GM23248 (cell line): ENCODE data around the gene KCNN1. TPM values are rescaled to one million over a fixed set of nuclear protein-coding genes. Genes with fewer than 3 reads are reported as not detected.
A peak's percentile ranks its signal among the peaks of the same experiment; 100 is the strongest.

Source experiments
- DNase-seq: peaks from one replicate; pipeline ENCODE4 v3.0.0-alpha.2; 2015
- H2AFZ ChIP-seq: fragments of 200-600 bp; sonication (generic); 2 replicates; pipeline ENCODE4 v1.6.1; 2016; ENCODE audit warnings: antibody characterized with exemption
- H3F3A ChIP-seq: fragments of 200-600 bp; sonication (generic); 2 replicates; pipeline ENCODE4 v1.6.1; 2016; ENCODE audit warnings: mild to moderate bottlenecking, antibody characterized with exemption, mixed run types; ENCODE audit not compliant: insufficient read depth
- H3K27ac ChIP-seq: fragments of 200-600 bp; sonication (generic); 2 replicates; pipeline ENCODE4 v1.5.1; 2016; ENCODE audit warnings: mild to moderate bottlenecking
- H3K27me3 ChIP-seq: fragments of 200-600 bp; sonication (generic); replicated peaks from 2 replicates; pipeline ENCODE4 v1.6.1; 2016; ENCODE audit warnings: mild to moderate bottlenecking; ENCODE audit not compliant: insufficient read depth
- H3K36me3 ChIP-seq: fragments of 200-600 bp; sonication (generic); 2 replicates; pipeline ENCODE4 v1.6.1; 2016; ENCODE audit warnings: low read depth, mild to moderate bottlenecking
- H3K4me1 ChIP-seq: fragments of 200-600 bp; sonication (generic); 2 replicates; pipeline ENCODE4 v1.6.1; 2016; ENCODE audit warnings: mild to moderate bottlenecking; ENCODE audit not compliant: insufficient read depth
- H3K4me2 ChIP-seq: fragments of 200-600 bp; sonication (generic); one replicate; pipeline ENCODE4 v1.6.1; 2016; ENCODE audit warnings: mild to moderate bottlenecking; ENCODE audit not compliant: unreplicated experiment
- H3K4me3 ChIP-seq: fragments of 200-600 bp; sonication (generic); 2 replicates; pipeline ENCODE4 v1.5.1; 2016; ENCODE audit warnings: mild to moderate bottlenecking
- H3K79me2 ChIP-seq: fragments of 200-600 bp; sonication (generic); 2 replicates; pipeline ENCODE4 v1.6.1; 2016; ENCODE audit warnings: mild to moderate bottlenecking; ENCODE audit not compliant: insufficient read depth
- H3K9ac ChIP-seq: fragments of 200-600 bp; sonication (generic); 2 replicates; pipeline ENCODE4 v1.6.1; 2016; ENCODE audit warnings: mild to moderate bottlenecking
- H3K9me2 ChIP-seq: fragments of 200-600 bp; sonication (generic); 2 replicates; pipeline ENCODE4 v1.6.1; 2016; ENCODE audit warnings: mixed run types, mild to moderate bottlenecking, moderate library complexity; ENCODE audit not compliant: insufficient read depth
- H3K9me3 ChIP-seq: fragments of 200-600 bp; sonication (generic); one replicate; pipeline ENCODE4 v1.6.1; 2017; ENCODE audit warnings: low read depth
- H4K20me1 ChIP-seq: fragments of 200-600 bp; sonication (generic); 2 replicates; pipeline ENCODE4 v1.6.0; 2016; ENCODE audit not compliant: insufficient read depth
- EZH2 ChIP-seq: fragments of 200-600 bp; sonication (generic); IDR thresholded peaks from 2 replicates; pipeline ENCODE4 v1.6.1; 2018; ENCODE audit warnings: antibody characterized with exemption, mild to moderate bottlenecking; ENCODE audit not compliant: insufficient read depth, poor library complexity, severe bottlenecking
- EZH2phosphoT487 ChIP-seq: fragments of 200-600 bp; sonication (generic); IDR thresholded peaks from 2 replicates; pipeline ENCODE4 v1.6.1; 2018; ENCODE audit warnings: antibody characterized with exemption, moderate library complexity, mild to moderate bottlenecking, low read depth; ENCODE audit not compliant: insufficient read depth
- WGBS, 2 experiments: methylation state at CpG; one replicate each; pipeline ENCODE4 v1.1.6; 2015 to 2017; ENCODE audit warnings: low lambda C conversion rate in 2 of 2, low coverage in 1 of 2; ENCODE audit errors: missing lambda C conversion rate in 2 of 2; 5-methylcytosine and 5-hydroxymethylcytosine counted together
- in situ Hi-C: fragments of 300-500 bp; cut with MboI; formaldehyde crosslinking; loops from 2 replicates; pipeline ENCODE4 v1.15.0; 2020
- polyA plus RNA-seq: library from polyadenylated mRNA; unstranded; fragments of >200 nt; fragmentation: Nextera tagmentation; extraction: Ambion mirVana; gene quantifications from 2 replicates; pipeline ENCODE4 v1.2.1, GENCODE V29; 2016
- total RNA-seq: library from RNA; depleted of rRNA; stranded (reverse); fragments of >200 nt; shearing (Covaris generic); gene quantifications from 2 replicates; pipeline ENCODE4 v1.2.3, GENCODE V29; 2014

KCNN1 gene
- total and polyA plus RNA-seq, 2 experiments from 2014 or later = not detected

GRCh38 chr19:17948931-17949930, 17.7 kb upstream of the KCNN1 start:
- H3F3A ChIP-seq = peaks cover 7% of the 10 kb centered on the region; the same call in 1 of the 2 replicates
- no peaks in the 10 kb centered on the region for H3K79me2 ChIP-seq
- WGBS, 2 experiments = 26 to 27% methylated on average over 49 of the region's 49 CpGs
- H3K9me3 ChIP-seq = no peaks in the 10 kb centered on the region
- no peak overlapping the region for H3K4me2 ChIP-seq
- no peaks in the 10 kb centered on the region for H3K9me2 ChIP-seq
- no peak overlapping the region for H3K9ac ChIP-seq
- H4K20me1 ChIP-seq = no peaks in the 10 kb centered on the region
- TF ChIP-seq EZH2 = peak; percentile 72
- TF ChIP-seq EZH2phosphoT487 = no peak
- no peak overlapping the region for H3K27ac ChIP-seq
- peaks cover 56% of the 10 kb centered on the region for H3K27me3 ChIP-seq
- in situ Hi-C loops = loop anchor here (10.0 kb wide), 1 partner anchor 46 kb away; no protein-coding TSS in a partner anchor
- DNase-seq = no peak
- H3K4me1 ChIP-seq = peaks cover under 1% of the 10 kb centered on the region; the same call in 1 of the 2 replicates
- peak overlapping the region; percentile 67; the same call in 1 of the 2 replicates for H3K4me3 ChIP-seq
- no peaks in the 10 kb centered on the region for H3K36me3 ChIP-seq
- H2AFZ ChIP-seq = no peak overlapping the region

- no peaks in the 10 kb centered on the region for H3K36me3 ChIP-seq
- H3K4me2 ChIP-seq = no peak overlapping the region
- H3K27me3 ChIP-seq = peaks cover 56% of the 10 kb centered on the region
- no peaks in the 10 kb centered on the region for H4K20me1 ChIP-seq
- no peak overlapping the region for H3K27ac ChIP-seq
- no peak overlapping the region for H3K4me3 ChIP-seq
- H3K4me1 ChIP-seq = no peaks in the 10 kb centered on the region
- H3K9me2 ChIP-seq = no peaks in the 10 kb centered on the region
- no peaks in the 10 kb centered on the region for H3K9me3 ChIP-seq
- no peaks in the 10 kb centered on the region for H3K79me2 ChIP-seq
- no peak overlapping the region for H2AFZ ChIP-seq
- H3F3A ChIP-seq = peaks cover under 1% of the 10 kb centered on the region; the same call in 1 of the 2 replicates
- H3K9ac ChIP-seq = no peak overlapping the region
- no peak for DNase-seq
- in situ Hi-C loops = loop anchor here (10.0 kb wide), 1 partner anchor 45 kb away; no protein-coding TSS in a partner anchor
- TF ChIP-seq EZH2 = no peak
- 19 to 20% methylated on average over 11 of the region's 11 CpGs for WGBS, 2 experiments
Observed at GRCh38 chr19:17949956-17950309, 17.0 kb upstream of the KCNN1 start.

- in situ Hi-C loops = no loop called here
- H3K9me3 ChIP-seq = no peaks in the 10 kb centered on the region
- H4K20me1 ChIP-seq = no peaks in the 10 kb centered on the region
- H3K4me2 ChIP-seq = no peak overlapping the region
- H3K9me2 ChIP-seq = no peaks in the 10 kb centered on the region
- 3 to 6% methylated on average over 25 to 48 of the region's 48 CpGs for WGBS, 2 experiments
- H3K27me3 ChIP-seq = peaks cover 56% of the 10 kb centered on the region
- no peak overlapping the region for H2AFZ ChIP-seq
- H3K27ac ChIP-seq = no peak overlapping the region
- no peak overlapping the region for H3K9ac ChIP-seq
- peak; percentile 24 for DNase-seq
- no peaks in the 10 kb centered on the region for H3K4me1 ChIP-seq
- peak; percentile 83 for TF ChIP-seq EZH2
- 0 out of 2 replicates have a peak, but pooled peaks have one; percentile 29 for TF ChIP-seq EZH2phosphoT487
- H3F3A ChIP-seq = no peaks in the 10 kb centered on the region; the same call in 1 of the 2 replicates
- H3K36me3 ChIP-seq = no peaks in the 10 kb centered on the region
- H3K79me2 ChIP-seq = no peaks in the 10 kb centered on the region
- no peak overlapping the region for H3K4me3 ChIP-seq
Observed at GRCh38 chr19:17950310-17951156, 16.4 kb upstream of the KCNN1 start.

- no peak for DNase-seq
- Histone ChIP-seq H4K20me1 (no peaks in the 10 kb centered on the region), H3K4me3 (no peak overlapping the region), H3K36me3 (no peaks in the 10 kb centered on the region), H3K79me2 (no peaks in the 10 kb centered on the region), H3K27me3 (peaks cover 56% of the 10 kb centered on the region), H3K4me2 (no peak overlapping the region), H3K27ac (no peak overlapping the region), H3K9me2 (no peaks in the 10 kb centered on the region), H3K4me1 (no peaks in the 10 kb centered on the region), H3K9me3 (no peaks in the 10 kb centered on the region), H3K9ac (no peak overlapping the region), H2AFZ (no peak overlapping the region), H3F3A (no peaks in the 10 kb centered on the region)
- no peak; the same call in 1 of the 2 replicates for TF ChIP-seq EZH2phosphoT487
- peak; percentile 89 for TF ChIP-seq EZH2
- WGBS, 2 experiments = 2 to 3% methylated on average over 33 of the region's 33 CpGs
- in situ Hi-C loops = no loop called here
Observed at GRCh38 chr19:17951157-17951989, 15.5 kb upstream of the KCNN1 start.
